ENCODE results near the gene FBXL17.

GRCh38 chr5:108148715-108149139 lies 233.2 kb downstream of the FBXL17 start:
- TF ChIP-seq, protein P1, sequence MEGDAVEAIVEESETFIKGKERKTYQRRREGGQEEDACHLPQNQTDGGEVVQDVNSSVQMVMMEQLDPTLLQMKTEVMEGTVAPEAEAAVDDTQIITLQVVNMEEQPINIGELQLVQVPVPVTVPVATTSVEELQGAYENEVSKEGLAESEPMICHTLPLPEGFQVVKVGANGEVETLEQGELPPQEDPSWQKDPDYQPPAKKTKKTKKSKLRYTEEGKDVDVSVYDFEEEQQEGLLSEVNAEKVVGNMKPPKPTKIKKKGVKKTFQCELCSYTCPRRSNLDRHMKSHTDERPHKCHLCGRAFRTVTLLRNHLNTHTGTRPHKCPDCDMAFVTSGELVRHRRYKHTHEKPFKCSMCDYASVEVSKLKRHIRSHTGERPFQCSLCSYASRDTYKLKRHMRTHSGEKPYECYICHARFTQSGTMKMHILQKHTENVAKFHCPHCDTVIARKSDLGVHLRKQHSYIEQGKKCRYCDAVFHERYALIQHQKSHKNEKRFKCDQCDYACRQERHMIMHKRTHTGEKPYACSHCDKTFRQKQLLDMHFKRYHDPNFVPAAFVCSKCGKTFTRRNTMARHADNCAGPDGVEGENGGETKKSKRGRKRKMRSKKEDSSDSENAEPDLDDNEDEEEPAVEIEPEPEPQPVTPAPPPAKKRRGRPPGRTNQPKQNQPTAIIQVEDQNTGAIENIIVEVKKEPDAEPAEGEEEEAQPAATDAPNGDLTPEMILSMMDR (IDR thresholded peaks at IDR 0.05; ENCODE audit: insufficient read depth, low read length, poor library complexity, severe bottlenecking): no peak
- TF ChIP-seq EZH2phosphoT487 (conservative IDR thresholded peaks at IDR 0.05; ENCODE audit: low read length): no peak

Measured in SU-DHL-6 (cell line).